MCF 10A (cell line): ENCODE measurements around the gene BAX. TPM values are rescaled to one million over a fixed set of nuclear protein-coding genes. Genes with fewer than 3 reads are reported as not detected.

ENCODE experiments used
- BruUV-seq: library from RNA; stranded (reverse); fragments of 400-500 nt; replicated peaks from 2 replicates; lab custom pipeline; 2021; lab: Mats Ljungman, UMichigan
- CTCF ChIA-PET: fragments of 300-600 bp; sonication (Branson Sonifier 250); formaldehyde crosslinking; extraction: SDS; loops from one replicate; lab custom pipeline; 2021; ENCODE audit warnings: antibody characterized with exemption, inconsistent platforms; lab: Yijun Ruan, JAX
- POLR2A ChIA-PET: fragments of 300-600, 350-650 bp; sonication (Branson Sonifier 250); formaldehyde crosslinking; extraction: SDS; loops from one replicate; lab custom pipeline; 2020; ENCODE audit warnings: antibody characterized with exemption, inconsistent platforms; lab: Yijun Ruan, JAX
- DNase-seq: peaks from one replicate; pipeline ENCODE4 v3.0.0-alpha.2; 2018; ENCODE audit not compliant: unreplicated experiment
- H3K27ac Mint-ChIP-seq: one replicate; pipeline ENCODE4 v1.8.0; 2022; ENCODE audit warnings: mild to moderate bottlenecking, low read depth, mixed read lengths; ENCODE audit not compliant: unreplicated experiment
- H3K27me3 Mint-ChIP-seq: one replicate; pipeline ENCODE4 v1.8.0; 2022; ENCODE audit warnings: mixed read lengths; ENCODE audit not compliant: insufficient read depth, unreplicated experiment
- H3K36me3 Mint-ChIP-seq: one replicate; pipeline ENCODE4 v1.8.0; 2022; ENCODE audit warnings: mild to moderate bottlenecking, moderate library complexity, mixed read lengths; ENCODE audit not compliant: insufficient read depth, unreplicated experiment
- H3K4me1 Mint-ChIP-seq: one replicate; pipeline ENCODE4 v1.8.0; 2022; ENCODE audit warnings: mixed read lengths; ENCODE audit not compliant: insufficient read depth, unreplicated experiment
- H3K4me3 Mint-ChIP-seq: one replicate; pipeline ENCODE4 v1.8.0; 2022; ENCODE audit warnings: mild to moderate bottlenecking, moderate library complexity, mixed read lengths; ENCODE audit not compliant: unreplicated experiment
- H3K9me3 Mint-ChIP-seq: one replicate; pipeline ENCODE4 v1.8.0; 2022; ENCODE audit warnings: mixed read lengths; ENCODE audit not compliant: unreplicated experiment
- intact Hi-C: fragments of 100-400 bp; cut with micrococcal nuclease; formaldehyde crosslinking; loops from 2 replicates; pipeline ENCODE4 v1.14.1; 2022
- total RNA-seq: library from RNA; stranded (reverse); gene quantifications from 2 replicates; pipeline ENCODE4 v1.2.3, GENCODE V29; 2022
- TF ChIP-seq, protein P1 (sequence below): fragments of 200-600 bp; IDR thresholded peaks from one replicate; pipeline ENCODE4 v1.8.0; 2022; ENCODE audit warnings: antibody characterized with exemption, mild to moderate bottlenecking; ENCODE audit not compliant: unreplicated experiment

BAX gene
- total RNA-seq, 1 experiment from 2014 or later, result 152 TPM

DNA sequence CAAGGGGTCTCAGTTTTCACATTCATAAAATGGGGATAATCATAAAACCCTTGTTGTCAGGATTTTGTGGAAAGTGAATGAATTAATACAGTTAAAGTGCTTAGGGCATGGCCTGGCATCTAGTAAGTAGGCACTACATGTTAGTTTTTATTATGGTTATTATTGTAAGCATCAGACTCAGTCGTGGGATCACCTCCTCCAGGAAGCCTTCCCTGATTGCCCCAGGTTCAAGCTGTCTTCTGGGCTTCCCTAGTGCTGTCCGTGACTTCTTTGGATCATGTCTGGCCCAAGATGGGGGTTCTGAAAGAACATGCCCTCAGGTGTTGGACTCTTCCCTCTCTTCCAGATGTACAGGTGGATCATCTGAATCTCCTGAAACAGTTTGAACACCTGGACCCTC lies 43.9 kb upstream of the BAX start:
- TF ChIP-seq, protein P1, sequence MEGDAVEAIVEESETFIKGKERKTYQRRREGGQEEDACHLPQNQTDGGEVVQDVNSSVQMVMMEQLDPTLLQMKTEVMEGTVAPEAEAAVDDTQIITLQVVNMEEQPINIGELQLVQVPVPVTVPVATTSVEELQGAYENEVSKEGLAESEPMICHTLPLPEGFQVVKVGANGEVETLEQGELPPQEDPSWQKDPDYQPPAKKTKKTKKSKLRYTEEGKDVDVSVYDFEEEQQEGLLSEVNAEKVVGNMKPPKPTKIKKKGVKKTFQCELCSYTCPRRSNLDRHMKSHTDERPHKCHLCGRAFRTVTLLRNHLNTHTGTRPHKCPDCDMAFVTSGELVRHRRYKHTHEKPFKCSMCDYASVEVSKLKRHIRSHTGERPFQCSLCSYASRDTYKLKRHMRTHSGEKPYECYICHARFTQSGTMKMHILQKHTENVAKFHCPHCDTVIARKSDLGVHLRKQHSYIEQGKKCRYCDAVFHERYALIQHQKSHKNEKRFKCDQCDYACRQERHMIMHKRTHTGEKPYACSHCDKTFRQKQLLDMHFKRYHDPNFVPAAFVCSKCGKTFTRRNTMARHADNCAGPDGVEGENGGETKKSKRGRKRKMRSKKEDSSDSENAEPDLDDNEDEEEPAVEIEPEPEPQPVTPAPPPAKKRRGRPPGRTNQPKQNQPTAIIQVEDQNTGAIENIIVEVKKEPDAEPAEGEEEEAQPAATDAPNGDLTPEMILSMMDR, result no peak
- no peaks in the 10 kb centered on the region for H3K4me1 Mint-ChIP-seq
- H3K27ac Mint-ChIP-seq, result no peak overlapping the region
- CTCF ChIA-PET, result no interaction called here
- BruUV-seq, result no TSS peak
- H3K4me3 Mint-ChIP-seq, result no peak overlapping the region
- no peaks in the 10 kb centered on the region for H3K9me3 Mint-ChIP-seq
- no peaks in the 10 kb centered on the region for H3K27me3 Mint-ChIP-seq
- intact Hi-C loops, result no loop called here
- POLR2A ChIA-PET, result no interaction called here
- DNase-seq, result no peak
- H3K36me3 Mint-ChIP-seq, result peaks cover 74% of the 10 kb centered on the region

DNA sequence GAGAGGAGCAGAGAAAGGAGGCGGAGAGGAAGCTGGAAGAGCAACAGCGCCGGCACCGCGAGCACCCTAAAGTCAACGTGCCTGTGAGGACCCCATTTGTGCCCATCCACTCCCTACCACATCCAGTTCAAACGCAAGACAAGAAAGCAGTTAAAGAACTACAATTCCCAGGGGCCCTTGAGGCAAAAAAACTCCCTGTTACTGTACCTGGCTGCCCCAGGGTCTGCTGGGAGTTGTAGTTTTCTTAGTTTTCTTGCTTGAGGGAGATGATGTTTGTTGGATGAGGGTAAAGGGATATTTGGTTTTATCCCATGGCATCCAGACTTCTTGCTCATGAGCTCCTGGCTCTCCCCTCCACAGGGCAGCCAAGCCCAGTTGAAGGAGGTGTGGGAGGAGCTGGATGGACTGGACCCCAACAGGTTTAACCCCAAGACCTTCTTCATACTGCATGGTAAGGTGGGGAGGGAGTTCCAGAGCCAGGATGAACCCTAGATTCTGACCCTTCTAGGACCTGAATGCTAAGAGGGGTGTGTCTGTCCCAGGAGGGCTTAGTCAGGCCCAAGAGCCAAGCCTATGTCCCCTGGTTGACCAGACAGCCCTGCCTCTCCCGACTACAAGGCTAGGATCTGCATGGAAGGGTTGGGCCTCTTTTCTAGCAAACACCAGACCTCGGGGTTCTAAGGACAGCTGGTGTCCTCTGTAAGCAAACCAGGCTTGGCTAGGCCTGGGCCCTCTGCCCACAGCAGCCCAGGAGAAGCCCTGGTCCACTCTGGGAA lies 41.4 kb upstream of the BAX start:
- ChIA-PET CTCF (interaction anchor here (0.6 kb wide), 1 partner anchor 27 kb away, joined by 3 read pairs; no protein-coding TSS in a partner anchor), POLR2A (no interaction called here)
- H3K27me3 Mint-ChIP-seq, result no peaks in the 10 kb centered on the region
- BruUV-seq, result no TSS peak
- no peak overlapping the region for H3K4me3 Mint-ChIP-seq
- peaks cover 60% of the 10 kb centered on the region for H3K36me3 Mint-ChIP-seq
- TF ChIP-seq, protein P1, result no peak
- intact Hi-C loops, result no loop called here
- no peaks in the 10 kb centered on the region for H3K9me3 Mint-ChIP-seq
- no peak for DNase-seq
- H3K4me1 Mint-ChIP-seq, result no peaks in the 10 kb centered on the region
- no peak overlapping the region for H3K27ac Mint-ChIP-seq

DNA sequence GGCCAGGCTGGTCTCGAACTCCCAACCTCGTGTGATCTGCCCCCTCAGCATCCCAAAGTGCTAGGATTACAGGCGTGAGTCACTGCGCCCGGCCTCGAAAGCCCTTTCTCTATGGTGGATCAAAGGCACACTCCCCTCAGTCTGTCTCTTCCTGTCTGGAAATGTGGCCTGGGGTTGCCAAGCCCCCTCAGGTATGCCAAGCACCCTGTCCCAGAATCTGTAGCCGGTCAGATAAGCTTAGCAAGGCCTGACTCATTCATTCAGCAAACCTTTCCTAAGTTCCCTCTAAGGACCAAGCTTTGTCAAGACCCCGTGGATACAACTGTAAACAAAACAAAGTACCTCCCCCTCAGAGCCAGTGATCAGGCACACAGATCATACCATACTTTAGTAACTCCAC lies 40.5 kb upstream of the BAX start:
- TF ChIP-seq, protein P1, result no peak
- no peak overlapping the region for H3K27ac Mint-ChIP-seq
- CTCF ChIA-PET, result interaction anchor here (0.6 kb wide), 1 partner anchor 69 kb away, joined by 3 read pairs; no protein-coding TSS in a partner anchor
- peaks cover 52% of the 10 kb centered on the region for H3K36me3 Mint-ChIP-seq
- no peaks in the 10 kb centered on the region for H3K27me3 Mint-ChIP-seq
- intact Hi-C loops, result no loop called here
- BruUV-seq, result no TSS peak
- no peak overlapping the region for H3K4me3 Mint-ChIP-seq
- no peak for DNase-seq
- POLR2A ChIA-PET, result no interaction called here
- no peaks in the 10 kb centered on the region for H3K4me1 Mint-ChIP-seq
- H3K9me3 Mint-ChIP-seq, result no peaks in the 10 kb centered on the region

DNA sequence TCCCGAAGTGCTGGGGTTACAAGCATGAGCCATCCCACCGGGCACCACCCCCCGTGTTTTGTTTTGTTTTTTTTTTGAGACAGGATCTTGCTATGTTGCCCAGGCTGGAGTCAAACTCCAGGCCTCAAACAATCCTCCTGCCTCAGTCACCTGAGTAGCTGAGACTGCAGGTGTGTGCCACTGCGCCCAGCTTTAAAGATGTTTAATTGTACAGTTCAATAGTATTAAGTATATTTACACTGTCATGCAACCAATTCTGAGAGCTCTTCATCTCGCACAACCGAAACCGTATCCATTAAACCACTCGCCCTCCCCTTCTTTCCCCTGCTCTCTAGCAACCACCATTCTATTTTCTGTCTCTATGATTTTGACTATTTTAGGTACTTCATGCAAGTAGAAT lies 38.9 kb upstream of the BAX start:
- no peak for DNase-seq
- intact Hi-C loops, result no loop called here
- no peaks in the 10 kb centered on the region for H3K27me3 Mint-ChIP-seq
- TF ChIP-seq, protein P1, result no peak
- H3K4me1 Mint-ChIP-seq, result no peaks in the 10 kb centered on the region
- no TSS peak for BruUV-seq
- no peak overlapping the region for H3K27ac Mint-ChIP-seq
- H3K9me3 Mint-ChIP-seq, result no peaks in the 10 kb centered on the region
- peaks cover 44% of the 10 kb centered on the region for H3K36me3 Mint-ChIP-seq
- H3K4me3 Mint-ChIP-seq, result no peak overlapping the region
- ChIA-PET POLR2A (interaction anchor here (1.0 to 1.1 kb wide), 2 partner anchors 44 to 282 kb away, joined by 3 to 5 read pairs; partner anchors contain the start of gene PPP1R15A), CTCF (interaction anchor here (0.6 kb wide), 1 partner anchor 125 kb away, joined by 3 read pairs; no protein-coding TSS in a partner anchor)
